GM18498 (cell line): ENCODE measurements around the gene ADGRG6.
"Not testable (repeated sequence)": the region's sequence is repeated elsewhere in the genome, so short reads cannot be mapped to it uniquely, and the experiment has no call there.

Experiments used
- ATAC-seq: cut with Tn5 transposase; IDR thresholded peaks from one replicate; pipeline ENCODE4 v1.9.1; 2021; ENCODE audit warnings: mild to moderate bottlenecking, moderate library complexity; ENCODE audit not compliant: unreplicated experiment

ADGRG6 gene

DNA sequence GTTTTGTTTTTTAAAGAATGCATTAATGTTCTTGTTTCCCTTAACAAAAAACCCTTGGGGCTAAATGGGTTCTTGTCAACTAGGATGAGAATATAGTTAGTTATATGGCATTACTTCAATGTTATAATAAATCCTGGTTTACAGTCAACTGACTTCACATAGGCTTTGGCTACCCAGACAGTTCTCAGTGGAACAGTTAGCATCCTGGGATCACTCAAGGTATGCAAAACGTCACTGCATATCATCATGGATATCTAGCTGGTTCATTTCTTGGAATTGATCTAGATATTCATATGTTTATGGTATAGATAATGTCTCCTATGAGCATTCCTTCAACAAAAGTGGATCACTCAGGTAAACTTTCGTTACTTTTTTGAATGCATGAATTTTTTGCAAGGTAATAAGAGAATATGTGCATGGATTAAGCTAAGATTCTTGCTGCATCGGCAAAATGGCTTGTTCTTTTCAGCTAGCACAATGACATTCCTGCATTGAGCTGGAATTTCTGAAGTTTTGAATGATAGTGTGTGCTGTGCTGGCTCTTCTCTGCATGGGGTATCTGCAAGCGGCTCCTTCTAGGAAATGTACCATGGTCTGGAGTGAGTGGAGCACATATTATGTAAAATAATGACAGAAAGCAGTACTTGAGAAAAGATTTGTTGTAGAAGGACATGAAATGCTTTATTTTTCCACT, 138.9 kb downstream of the ADGRG6 start:
- ATAC-seq: no peak

DNA sequence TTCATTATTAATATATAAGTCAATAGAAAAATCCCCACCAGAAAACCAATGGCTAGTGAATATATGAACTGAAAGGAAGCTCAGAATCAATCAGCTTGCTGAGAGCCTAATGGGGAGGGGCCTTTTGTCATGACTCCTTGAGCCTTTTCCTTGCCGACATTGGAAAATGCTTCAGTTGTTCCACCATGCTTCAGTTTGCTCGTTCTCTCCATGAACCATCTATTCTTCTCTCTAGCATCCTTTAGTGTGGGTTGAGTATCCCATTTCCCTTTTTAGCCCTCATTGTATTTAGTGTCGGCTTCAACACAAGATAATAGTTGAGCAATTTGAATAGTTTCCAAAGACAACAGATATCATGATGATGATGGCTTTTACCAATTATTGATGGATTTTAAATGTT, 139.9 kb downstream of the ADGRG6 start:
- ATAC-seq: no peak

DNA sequence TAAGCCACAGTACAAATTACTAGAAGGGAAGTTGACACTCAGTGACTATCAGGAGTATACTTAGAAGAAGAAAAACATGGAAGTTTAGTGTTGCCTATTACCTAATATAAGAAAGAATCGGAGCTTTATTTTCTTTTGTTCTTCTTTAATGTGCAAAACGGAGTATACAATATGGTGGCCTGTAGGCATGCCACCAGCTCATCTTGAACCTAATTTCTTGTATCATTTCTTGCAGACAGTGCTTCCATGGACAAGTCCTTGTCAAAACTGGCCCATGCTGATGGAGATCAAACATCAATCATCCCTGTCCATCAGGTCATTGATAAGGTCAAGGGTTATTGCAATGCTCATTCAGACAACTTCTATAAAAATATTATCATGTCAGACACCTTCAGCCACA, 141.3 kb downstream of the ADGRG6 start:
- no peak for ATAC-seq

DNA sequence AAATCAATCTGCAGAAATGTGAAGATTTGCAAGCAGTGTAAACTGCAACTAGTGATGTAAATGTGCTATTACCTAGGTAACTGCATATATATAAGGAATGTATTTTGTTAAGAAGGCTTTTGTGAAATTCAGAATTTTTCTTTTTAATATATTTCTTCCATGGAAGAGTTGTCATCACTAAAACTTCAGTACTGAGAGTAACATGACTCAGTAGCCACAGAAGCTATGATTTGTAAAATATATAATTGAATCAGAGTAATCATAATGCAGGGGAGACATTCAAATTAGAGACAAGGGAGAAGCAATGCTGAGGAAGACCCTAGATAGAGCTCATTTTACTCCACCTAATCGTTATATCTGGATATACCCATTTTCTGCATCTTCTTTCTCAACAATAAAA, 141.7 kb downstream of the ADGRG6 start:
- ATAC-seq: no peak

DNA sequence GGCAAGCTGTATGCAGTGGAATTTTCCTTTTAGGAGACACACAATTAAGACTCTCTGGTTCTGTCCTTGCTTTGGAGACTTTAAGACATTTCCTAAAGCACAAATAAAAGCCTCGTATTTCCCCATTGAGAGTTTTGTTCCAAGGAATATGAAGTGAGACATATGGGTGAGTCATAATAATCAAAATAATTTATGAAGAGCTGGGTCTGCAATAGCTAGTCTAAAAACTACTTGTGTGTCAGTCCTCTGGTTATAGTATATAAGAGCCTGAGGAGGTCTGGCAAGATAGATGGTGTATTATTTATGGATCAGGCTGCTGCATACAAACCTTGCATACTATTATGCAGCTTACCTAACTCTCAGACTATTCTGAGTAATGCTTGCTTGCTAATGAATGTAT, 142.6 kb downstream of the ADGRG6 start:
- no peak for ATAC-seq

DNA sequence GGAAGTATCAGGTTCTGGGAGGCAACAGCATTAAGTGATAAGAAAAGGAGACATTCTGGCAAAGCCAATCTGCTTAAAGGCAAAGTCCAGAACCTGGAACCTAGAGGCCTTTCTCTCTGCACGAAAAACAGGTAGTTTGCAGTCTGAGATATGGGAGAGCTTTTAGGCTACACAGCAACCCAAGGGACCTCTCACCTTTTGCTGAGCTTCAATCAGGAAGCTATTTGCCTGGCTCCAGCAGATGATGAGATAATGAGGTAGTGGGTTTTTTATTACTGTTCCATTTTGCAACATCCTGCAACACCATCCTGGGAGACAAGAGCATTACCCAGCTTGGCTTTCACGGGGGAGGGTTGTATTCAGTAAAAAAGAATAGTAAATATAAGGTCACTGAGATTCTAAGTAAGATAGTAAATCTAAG, 143.1 kb downstream of the ADGRG6 start:
- ATAC-seq: no peak

DNA sequence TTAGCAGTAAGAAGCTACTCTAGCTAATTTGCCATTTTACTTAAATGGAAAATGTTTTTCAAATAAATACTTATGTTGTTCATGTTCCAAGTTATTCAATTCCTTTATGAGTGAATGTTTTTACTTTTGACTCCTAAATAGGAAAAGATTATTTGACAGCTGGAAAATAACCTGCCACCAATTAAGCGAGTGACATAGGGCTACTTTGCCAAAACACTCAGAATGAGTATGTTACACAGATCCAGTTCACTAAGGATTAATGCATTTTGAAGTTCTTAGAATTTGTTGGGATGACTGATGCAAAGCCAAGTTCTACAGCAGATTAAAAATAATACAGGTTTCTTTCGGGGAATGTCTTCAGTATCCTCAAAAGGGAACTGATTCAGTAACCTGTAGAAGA, 144.4 kb downstream of the ADGRG6 start:
- ATAC-seq: no peak

DNA sequence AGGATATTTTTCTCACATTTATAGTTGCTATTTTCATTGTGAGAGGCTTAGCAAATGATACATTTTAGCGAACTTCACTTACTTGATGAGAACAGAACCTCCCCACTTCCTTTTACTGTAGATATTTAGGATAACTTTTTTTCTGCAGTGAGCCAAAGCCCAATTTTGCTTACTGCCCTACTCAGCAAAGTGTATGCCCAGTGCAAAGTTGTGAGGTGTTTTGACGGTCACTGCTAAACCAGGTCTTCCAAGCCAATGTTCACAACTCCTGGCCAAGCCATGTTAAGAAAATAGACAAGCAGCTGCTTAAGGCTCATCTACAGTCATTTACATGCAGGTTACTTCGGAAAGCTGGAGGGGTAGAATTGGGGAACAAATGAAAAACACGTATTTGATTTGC, 144.8 kb downstream of the ADGRG6 start:
- ATAC-seq: no peak

DNA sequence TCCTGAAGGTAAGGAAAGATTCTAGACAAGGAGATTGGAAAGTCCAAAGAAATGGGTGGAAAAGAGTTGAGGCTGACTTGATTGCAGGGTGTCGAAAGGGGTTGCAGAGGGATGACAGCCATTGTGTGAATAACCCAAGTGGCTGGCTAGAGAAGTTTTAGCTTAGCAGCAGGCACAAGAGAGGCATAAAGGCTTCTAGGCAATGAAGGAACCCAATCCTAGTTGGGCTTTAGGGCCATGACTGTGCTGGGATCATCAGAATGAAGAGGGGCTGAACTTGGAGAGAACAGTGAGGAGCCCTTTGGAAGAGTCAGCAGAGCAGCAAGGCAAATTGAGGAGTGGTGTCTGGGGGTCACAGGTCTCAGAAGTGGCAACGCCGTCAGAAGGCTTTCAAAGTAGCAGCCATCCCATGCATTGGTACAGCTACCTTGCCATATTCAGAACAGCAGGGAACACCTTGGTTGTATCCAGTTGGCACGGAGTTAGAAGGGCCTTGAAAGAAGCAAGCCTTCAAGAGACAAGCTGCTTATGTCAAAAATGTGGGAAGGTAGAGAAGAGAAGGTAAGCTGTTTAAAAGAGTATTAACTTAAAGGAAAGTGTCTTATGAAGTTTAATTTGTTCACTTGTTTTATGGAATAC, 146.4 kb downstream of the ADGRG6 start:
- no peak for ATAC-seq

DNA sequence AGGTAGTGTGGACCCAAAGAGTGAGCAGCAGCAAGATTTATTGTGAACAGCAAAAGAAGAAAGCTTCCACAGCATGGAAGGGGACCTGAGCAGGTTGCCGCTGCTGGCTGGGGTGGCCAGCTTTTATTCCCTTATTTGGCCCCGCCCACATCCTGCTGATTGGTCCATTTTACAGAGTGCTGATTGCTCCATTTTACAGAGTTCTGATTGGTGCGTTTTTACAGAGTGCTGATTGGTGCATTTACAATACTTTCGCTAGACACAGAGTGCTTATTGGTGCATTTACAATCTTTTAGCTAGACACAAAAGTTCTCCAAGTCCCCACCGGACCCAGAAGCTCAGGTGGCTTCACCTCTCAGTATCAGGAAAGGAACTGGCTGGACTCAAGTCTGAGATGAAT, 149.0 kb downstream of the ADGRG6 start:
- not testable (repeated sequence) for ATAC-seq

DNA sequence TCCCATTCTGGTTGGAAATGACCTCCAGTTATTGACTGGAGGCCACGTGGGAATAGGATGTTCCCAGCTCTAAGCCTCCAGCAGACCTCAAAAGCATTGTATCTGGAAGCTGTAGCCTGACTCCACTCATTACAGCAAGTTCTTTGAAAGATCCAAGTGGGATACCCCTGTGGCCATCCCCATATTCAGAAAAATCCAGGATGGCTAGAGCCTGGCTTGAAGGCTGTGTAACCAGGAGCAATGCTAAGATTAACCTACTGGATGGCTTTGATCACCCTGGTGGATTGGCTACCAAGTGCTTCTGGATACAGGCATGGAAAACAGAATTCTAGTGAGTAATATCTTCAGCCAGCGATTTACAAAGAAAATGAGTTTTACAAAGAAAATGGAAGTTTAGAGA, 151.2 kb downstream of the ADGRG6 start:
- no peak for ATAC-seq

DNA sequence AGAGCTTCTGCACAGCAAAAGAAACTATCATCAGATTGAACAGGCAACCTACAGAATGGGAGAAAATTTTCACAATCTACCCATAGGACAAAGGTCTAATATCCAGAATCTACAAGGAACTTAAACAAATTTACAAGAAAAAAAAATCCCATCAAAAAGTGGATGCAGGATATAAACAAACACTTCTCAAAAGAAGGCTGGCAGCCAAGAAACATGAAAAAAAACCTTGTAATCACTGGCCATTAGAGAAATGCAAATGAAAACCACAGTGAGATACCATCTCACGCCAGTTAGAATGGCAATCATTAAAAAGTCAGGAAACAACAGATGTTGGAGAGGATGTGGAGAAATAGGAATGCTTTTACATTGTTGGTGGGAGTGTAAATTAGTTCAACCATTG, 152.4 kb downstream of the ADGRG6 start:
- ATAC-seq: not testable (repeated sequence)

DNA sequence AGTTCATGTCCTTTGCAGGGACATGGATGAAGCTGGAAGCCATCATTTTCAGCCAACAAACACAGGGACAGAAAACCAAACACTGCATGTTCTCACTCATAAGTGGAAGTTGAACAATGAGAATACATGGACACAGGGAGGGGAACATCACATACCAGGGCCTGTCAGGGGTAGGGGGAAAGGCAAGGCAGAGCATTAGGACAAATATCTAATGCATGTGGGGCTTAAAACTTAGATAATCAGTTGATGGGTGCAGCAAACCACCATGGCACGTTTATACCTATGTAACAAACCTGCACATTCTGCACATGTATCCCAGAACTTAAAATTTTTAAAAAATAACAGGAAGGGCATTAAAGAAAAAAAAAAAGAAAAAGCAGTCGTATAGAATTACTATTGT, 153.0 kb downstream of the ADGRG6 start:
- ATAC-seq: not testable (repeated sequence)

DNA sequence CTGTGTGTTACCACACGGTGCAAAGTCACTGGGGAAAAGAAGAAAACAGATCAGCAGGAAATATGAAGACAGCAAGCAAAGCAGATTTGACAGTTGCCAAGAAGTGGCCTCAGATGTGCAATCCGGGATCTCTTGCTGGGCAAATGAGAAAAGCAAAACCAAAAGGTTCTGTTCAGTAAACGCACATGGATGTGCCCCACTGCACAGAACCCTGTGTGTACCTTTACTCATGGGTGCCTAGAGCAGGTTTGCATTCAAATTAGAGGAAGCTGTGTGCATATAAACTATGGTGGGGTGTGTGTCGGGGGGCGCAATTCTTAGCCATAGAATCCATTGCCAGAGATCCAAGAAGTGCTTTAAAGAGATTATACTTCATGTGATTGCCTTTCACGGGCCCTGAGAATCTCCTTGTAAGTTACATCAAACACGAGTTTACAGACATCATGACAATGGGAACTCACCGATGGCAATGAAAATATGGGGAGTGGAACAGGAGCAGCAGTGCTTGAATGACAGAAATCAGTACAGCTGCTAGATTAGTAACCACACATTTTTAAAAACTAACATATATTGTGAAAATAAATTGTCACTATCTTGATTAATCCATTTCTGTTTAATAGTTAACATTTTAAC, 154.3 kb downstream of the ADGRG6 start:
- ATAC-seq: no peak

DNA sequence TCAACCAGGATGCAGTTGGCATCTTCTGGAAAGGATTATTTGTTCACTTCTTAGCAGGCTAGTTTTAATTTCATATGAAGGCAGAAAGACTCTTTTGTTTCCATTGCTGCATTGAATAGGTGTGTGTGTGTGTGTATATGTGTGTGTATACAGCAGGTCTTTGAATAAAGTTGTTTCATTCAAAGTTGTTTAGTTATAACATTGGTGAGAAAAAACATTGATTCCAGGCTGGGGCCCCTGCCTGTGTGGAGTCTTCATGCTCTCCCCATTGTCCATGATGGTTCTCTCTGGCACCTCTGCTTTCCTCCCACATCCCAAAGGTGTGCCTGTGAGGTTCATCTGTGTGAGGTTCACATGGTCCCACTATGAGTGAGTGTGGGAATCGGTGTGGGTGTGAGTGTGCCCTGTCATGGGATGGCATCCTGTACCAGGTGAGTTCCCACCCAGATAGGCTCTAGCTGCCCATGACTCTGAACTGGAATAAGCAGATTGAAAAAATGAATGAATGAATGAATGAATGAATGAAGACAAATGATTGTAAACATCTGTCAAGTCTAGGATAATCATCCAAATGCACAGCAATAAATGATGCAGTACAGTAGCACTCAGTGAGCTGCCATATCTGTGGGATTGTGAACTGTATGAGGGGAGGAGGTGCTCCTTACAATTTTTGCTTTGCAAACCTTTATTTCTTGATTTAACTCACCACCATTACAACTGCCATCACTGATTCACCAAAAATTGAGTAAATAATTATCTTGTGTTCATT, 156.0 kb downstream of the ADGRG6 start:
- ATAC-seq: no peak

DNA sequence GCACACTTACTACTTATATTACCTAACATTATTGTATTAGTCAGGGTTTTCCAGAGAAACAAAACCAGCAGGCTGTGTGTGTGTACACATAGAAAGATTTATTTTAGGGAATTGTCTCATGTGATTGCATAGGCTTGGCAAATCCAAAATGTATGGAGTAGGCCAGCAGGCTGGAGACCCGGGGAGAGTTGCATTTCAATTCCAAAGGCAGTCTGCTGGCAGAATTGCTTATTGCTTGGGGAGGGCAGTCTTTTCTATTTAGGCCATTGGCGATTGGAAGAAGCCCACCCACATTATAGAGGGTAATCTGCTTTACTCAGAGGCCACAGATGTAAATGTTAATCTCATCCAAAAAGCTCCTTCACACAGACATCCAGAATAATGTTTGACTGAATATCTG, 157.0 kb downstream of the ADGRG6 start:
- no peak for ATAC-seq

DNA sequence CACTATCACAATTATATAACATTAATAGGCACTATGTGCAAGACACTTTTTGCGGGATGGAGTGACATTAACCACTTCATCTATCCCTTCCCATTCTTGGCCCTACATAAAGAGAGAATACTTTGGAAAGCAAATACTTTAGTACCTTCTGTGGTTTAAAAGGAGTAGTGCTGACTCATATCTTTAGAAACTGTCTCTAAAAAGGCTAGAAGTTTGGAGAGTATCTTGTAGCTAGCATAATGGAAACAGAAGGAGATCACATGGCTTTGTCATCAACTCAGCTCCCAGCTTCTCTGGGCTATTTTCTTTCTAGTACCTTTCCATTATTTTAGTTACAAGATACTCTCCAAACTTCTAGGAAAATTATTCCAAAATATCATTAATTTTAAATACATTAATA, 157.5 kb downstream of the ADGRG6 start:
- ATAC-seq: no peak

DNA sequence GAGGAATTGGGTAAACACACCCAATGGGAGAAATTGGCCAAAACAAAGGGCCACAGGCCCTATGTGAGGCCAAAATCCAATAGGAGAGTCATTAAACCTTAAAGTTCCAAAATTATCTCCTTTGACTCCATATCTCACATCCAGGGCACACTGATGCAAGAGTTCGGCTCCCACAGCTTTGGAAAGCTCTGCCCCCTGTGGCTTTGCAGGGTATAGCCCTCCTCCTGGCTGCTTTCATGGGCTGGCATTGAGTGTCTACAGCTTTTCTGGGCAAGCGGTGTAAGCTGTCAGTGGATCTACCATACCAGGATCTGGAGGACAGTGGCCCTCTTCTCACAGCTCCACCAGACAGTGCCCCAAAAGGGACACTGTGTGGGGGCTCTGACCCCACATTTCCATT, 160.5 kb downstream of the ADGRG6 start:
- no peak for ATAC-seq

DNA sequence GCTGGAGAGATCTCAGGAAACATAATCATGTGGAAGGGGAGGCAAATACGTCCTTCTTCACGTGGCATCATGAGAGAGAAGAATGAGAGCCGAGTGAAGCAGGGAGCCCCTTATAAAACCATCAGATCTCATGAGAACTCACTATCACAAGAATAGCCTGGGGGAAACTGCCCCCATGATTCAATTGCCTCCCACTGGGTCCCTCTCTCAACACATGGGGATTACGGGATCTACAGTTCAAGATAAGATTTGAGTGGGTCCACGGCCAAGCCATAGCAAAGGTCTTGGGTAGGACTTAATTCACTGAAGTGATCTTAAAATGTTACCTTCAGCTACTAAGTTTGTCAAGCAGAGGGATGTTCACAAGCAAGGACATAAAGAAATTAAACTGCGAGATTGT, 162.2 kb downstream of the ADGRG6 start:
- no peak for ATAC-seq

DNA sequence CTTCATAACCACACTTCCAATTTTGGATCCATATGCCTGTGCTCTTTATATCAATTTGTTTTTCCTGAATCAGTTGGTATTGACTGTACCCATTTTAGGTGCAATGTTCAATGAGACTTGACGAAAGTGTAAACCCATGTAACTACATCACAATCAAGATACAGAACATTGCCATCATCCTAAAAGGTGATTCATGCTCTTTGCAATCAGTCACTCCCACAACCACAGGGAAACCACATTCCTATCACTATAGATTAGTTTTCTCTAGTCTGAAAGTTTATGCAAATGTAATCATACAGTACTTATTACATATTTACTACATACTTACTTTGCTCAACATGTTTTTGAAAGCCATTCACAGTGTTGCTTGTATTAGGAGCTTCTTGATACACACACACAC, 167.4 kb downstream of the ADGRG6 start:
- ATAC-seq: no peak

DNA sequence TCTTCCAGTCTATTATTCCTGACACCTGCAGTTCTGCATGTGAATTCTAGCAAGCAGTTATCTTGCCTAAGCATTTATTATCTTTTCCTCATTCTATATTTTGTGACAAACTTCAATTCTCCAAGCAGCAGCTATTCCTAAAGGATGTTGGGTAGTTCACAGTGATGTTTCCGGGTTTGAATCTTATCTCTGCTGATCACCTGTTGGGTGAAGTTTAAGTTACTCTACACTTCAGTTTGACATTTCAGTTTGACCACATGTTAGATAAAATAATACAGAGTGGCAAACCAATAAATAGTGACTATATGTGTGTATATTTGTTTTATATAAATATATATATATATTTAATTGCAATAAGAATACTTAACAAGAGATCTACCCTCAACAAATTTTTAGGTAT, 168.6 kb downstream of the ADGRG6 start:
- ATAC-seq: no peak
